Testis (tissue), 3 donors: Measurements from ENCODE around the gene KRT72. TPM values are rescaled to one million over a fixed set of nuclear protein-coding genes. Genes with fewer than 3 reads are reported as not detected.

ENCODE experiments used
- DNase-seq: peaks from one replicate; pipeline ENCODE4 v3.0.0-alpha.2; 2019
- H3K27ac ChIP-seq, 2 donors: fragments of 200-600 bp; sonication (generic); one replicate each; pipeline ENCODE4 v1.5.1; 2019
- H3K27me3 ChIP-seq: fragments of 200-600 bp; sonication (generic); one replicate; pipeline ENCODE4 v1.5.1; 2019
- H3K36me3 ChIP-seq: fragments of 200-600 bp; sonication (generic); one replicate; pipeline ENCODE4 v1.5.1; 2017; ENCODE audit warnings: low read depth; ENCODE audit errors: missing control alignments
- H3K4me1 ChIP-seq: fragments of 200-600 bp; sonication (generic); one replicate; pipeline ENCODE4 v1.5.1; 2019
- H3K4me3 ChIP-seq, 2 donors: fragments of 200-600 bp; sonication (generic); one replicate each; pipeline ENCODE4 v1.5.1; 2017 to 2019
- H3K9me3 ChIP-seq: fragments of 200-600 bp; sonication (generic); one replicate; pipeline ENCODE4 v1.5.1; 2017
- CTCF ChIP-seq, 3 experiments: fragments of 450-650 bp in 2 of 3; fragments of 200-600 bp in 1 of 3; sonication (generic) in 1 of 3; IDR thresholded peaks; one replicate each; pipeline ENCODE4 v1.5.1; 2016 to 2019; ENCODE audit warnings: antibody characterized with exemption in 3 of 3, mild to moderate bottlenecking in 2 of 3, moderate library complexity in 1 of 3
- POLR2A ChIP-seq: fragments of 450-650 bp; IDR thresholded peaks from one replicate; pipeline ENCODE4 v1.6.1; 2017; ENCODE audit warnings: antibody characterized with exemption, mild to moderate bottlenecking, moderate library complexity
- WGBS, 2 donors: methylation state at CpG; one replicate each; pipeline ENCODE4 v1.1.5; 2018; 5-methylcytosine and 5-hydroxymethylcytosine counted together
- intact Hi-C: fragments of 100-400 bp; cut with DNase I; formaldehyde crosslinking; loops from one replicate; pipeline ENCODE4 v1.15.1; 2023; ENCODE audit warnings: low total_unique reads
- polyA plus RNA-seq: library from polyadenylated mRNA; stranded (reverse); fragments of 350-450 nt; fragmentation: Illumina TruSeq; extraction: RNeasy Lipid Tissue Mini Kit (QIAGEN cat#74804); gene quantifications from one replicate; pipeline ENCODE4 v1.2.3, GENCODE V29; 2014; ENCODE audit warnings: low read depth, low replicate concordance; ENCODE audit not compliant: insufficient read depth
- total RNA-seq, 2 donors: library from RNA; depleted of rRNA; stranded (reverse); fragments of >200 nt; gene quantifications; one replicate each; pipeline ENCODE4 v1.2.3, GENCODE V29; 2016

The KRT72 gene
- total and polyA plus RNA-seq, 3 donors from 2014 or later, result 11.7 to 85.0 (median 16.5) TPM

GRCh38 chr12:52631264-52631663, 30.0 kb upstream of the KRT72 start:
- Histone ChIP-seq H3K27ac (no peak overlapping the region), H3K27me3 (no peaks in the 10 kb centered on the region), H3K4me1 (peaks cover 3% of the 10 kb centered on the region), H3K9me3 (no peaks in the 10 kb centered on the region), H3K36me3 (no peaks in the 10 kb centered on the region), H3K4me3 (no peak overlapping the region)
- no peak for DNase-seq
- no peak for TF ChIP-seq CTCF (IDR thresholded peaks at IDR 0.05)
- no peak for TF ChIP-seq POLR2A
- WGBS, 2 donors, result 15 to 32% methylated on average over 3 to 4 of the region's 4 CpGs
- intact Hi-C loops, result no loop called here

GRCh38 chr12:52630599-52631200, 29.4 kb upstream of the KRT72 start:
- no peaks in the 10 kb centered on the region for H3K36me3 ChIP-seq
- 52 to 70% methylated on average over 4 of the region's 4 CpGs for WGBS, 2 donors

GRCh38 chr12:52630008-52630500, 28.8 kb upstream of the KRT72 start:
- TF ChIP-seq POLR2A, result no peak
- TF ChIP-seq CTCF (IDR thresholded peaks at IDR 0.05), result no peak
- Histone ChIP-seq H3K27ac (no peak overlapping the region), H3K4me1 (peaks cover 3% of the 10 kb centered on the region), H3K36me3 (no peaks in the 10 kb centered on the region), H3K4me3 (no peak overlapping the region), H3K9me3 (no peaks in the 10 kb centered on the region), H3K27me3 (no peaks in the 10 kb centered on the region)
- 43 to 86% methylated on average over 2 to 7 of the region's 7 CpGs for WGBS, 2 donors
- intact Hi-C loops, result no loop called here
- DNase-seq, result no peak

More at GRCh38 chr12:52630599-52631200, 29.4 kb upstream of the KRT72 start:
- H3K27me3 ChIP-seq, result no peaks in the 10 kb centered on the region
- no peaks in the 10 kb centered on the region for H3K9me3 ChIP-seq
- TF ChIP-seq CTCF (IDR thresholded peaks at IDR 0.05) (no peak), POLR2A (no peak)
- no peak overlapping the region for H3K27ac ChIP-seq
- intact Hi-C loops, result no loop called here
- no peak for DNase-seq
- no peak overlapping the region for H3K4me3 ChIP-seq
- peaks cover 3% of the 10 kb centered on the region for H3K4me1 ChIP-seq

GRCh38 chr12:52629281-52630007, 28.2 kb upstream of the KRT72 start:
- WGBS, 2 donors, result 91 to 92% methylated on average over 8 to 11 of the region's 12 CpGs
- H3K9me3 ChIP-seq, result no peaks in the 10 kb centered on the region
- peaks cover 3% of the 10 kb centered on the region for H3K4me1 ChIP-seq
- TF ChIP-seq POLR2A, result no peak
- TF ChIP-seq CTCF (IDR thresholded peaks at IDR 0.05), result no peak
- H3K27me3 ChIP-seq, result no peaks in the 10 kb centered on the region
- no peak for DNase-seq
- no peaks in the 10 kb centered on the region for H3K36me3 ChIP-seq
- intact Hi-C loops, result no loop called here
- no peak overlapping the region for H3K4me3 ChIP-seq
- no peak overlapping the region for H3K27ac ChIP-seq
